HepG2 (cell line): ENCODE results near the gene BOLL. TPM values are rescaled to one million over a fixed set of nuclear protein-coding genes. Genes with fewer than 3 reads are reported as not detected.
A peak's percentile ranks its signal among the peaks of the same experiment; 100 is the strongest.

Source experiments
- ATAC-seq: fragments of 200-7000 bp; cut with Tn5 transposase; 3 replicates; pipeline ENCODE4 v1.9.1; 2020; ENCODE audit warnings: mild to moderate bottlenecking, moderate library complexity
- BruUV-seq: library from RNA; stranded (reverse); fragments of 400-500 nt; replicated peaks from 2 replicates; lab custom pipeline; 2021; lab: Mats Ljungman, UMichigan
- CTCF ChIA-PET: fragments of 300-600 bp; formaldehyde crosslinking; extraction: SDS; loops from one replicate; lab custom pipeline; 2021; ENCODE audit warnings: low total read pairs, inconsistent platforms, low intra/inter-chr PET ratio; lab: Yijun Ruan, JAX
- POLR2A ChIA-PET: fragments of 350-600 bp; sonication (Branson Sonifier 250); formaldehyde crosslinking; loops from one replicate; lab custom pipeline; 2020; ENCODE audit warnings: antibody characterized with exemption, inconsistent platforms; lab: Yijun Ruan, JAX
- DNase-seq: peaks from one replicate; pipeline ENCODE4 v3.0.0-alpha.2; 2015; ENCODE audit warnings: low spot score
- FAIRE-seq: peaks from 3 replicates; lab custom pipeline; 2011; peaks lifted over from hg19 to GRCh38; lab: Jason Lieb, UNC
- H2AFZ ChIP-seq: one replicate; pipeline ENCODE4 v1.6.1; 2011; ENCODE audit warnings: low read length, inconsistent platforms
- H3K27ac ChIP-seq: fragments of 300-600 bp; 3 replicates; pipeline ENCODE4 v1.8.0; 2011; ENCODE audit warnings: mixed run types, mild to moderate bottlenecking, mixed read lengths, low read length, inconsistent platforms; ENCODE audit not compliant: insufficient read depth; ENCODE audit errors: extremely low read length
- H3K27me3 ChIP-seq, 2 experiments: fragments of 200-600 bp in 1 of 2; 2 replicates in 1 of 2; 3 replicates in 1 of 2; pipeline versions ENCODE4 v1.6.0 to v1.8.0; 2011; ENCODE audit warnings: low read length in 2 of 2, mild to moderate bottlenecking in 2 of 2, moderate library complexity in 2 of 2, inconsistent platforms in 1 of 2; ENCODE audit not compliant: insufficient read depth in 2 of 2, control insufficient read depth in 1 of 2
- H3K36me3 ChIP-seq, 2 experiments: fragments of 200-600 bp in 1 of 2; replicated peaks in 1 of 2; 2 replicates in 1 of 2; 3 replicates in 1 of 2; pipeline versions ENCODE4 v1.5.1 to v1.8.0; 2011; ENCODE audit warnings: low read length in 2 of 2, inconsistent platforms in 1 of 2; ENCODE audit not compliant: insufficient read depth in 2 of 2, control insufficient read depth in 1 of 2
- H3K4me1 ChIP-seq: 2 replicates; pipeline ENCODE4 v1.5.1; 2012; ENCODE audit warnings: low read length, inconsistent platforms; ENCODE audit not compliant: insufficient read depth
- H3K4me2 ChIP-seq: 2 replicates; pipeline ENCODE4 v1.6.0; 2011; ENCODE audit warnings: low read depth, low read length, inconsistent platforms
- H3K4me3 ChIP-seq, 3 experiments: fragments of 200-600 bp in 1 of 3; sonication (generic), shearing (Covaris generic) in 1 of 3; replicated peaks in 1 of 3; 2 replicates each; pipeline ENCODE4 v1.5.1; 2011 to 2016; ENCODE audit warnings: low read length in 3 of 3, inconsistent platforms in 2 of 3, low read depth in 2 of 3, mild to moderate bottlenecking in 2 of 3, control low read depth in 1 of 3, mixed read lengths in 1 of 3; ENCODE audit not compliant: insufficient read depth in 1 of 3
- H3K79me2 ChIP-seq: one replicate; pipeline ENCODE4 v1.6.1; 2011; ENCODE audit warnings: low read length, inconsistent platforms; ENCODE audit not compliant: insufficient read depth
- H3K9ac ChIP-seq: 2 replicates; pipeline ENCODE4 v1.6.0; 2011; ENCODE audit warnings: mild to moderate bottlenecking, low read depth, low read length, inconsistent platforms; ENCODE audit not compliant: insufficient read depth
- H3K9me3 ChIP-seq: 2 replicates; pipeline ENCODE4 v1.5.1; 2012; ENCODE audit warnings: mild to moderate bottlenecking, low read length
- H4K20me1 ChIP-seq: 2 replicates; pipeline ENCODE4 v1.6.0; 2011; ENCODE audit warnings: inconsistent platforms, mild to moderate bottlenecking, low read length, moderate library complexity; ENCODE audit not compliant: insufficient read depth
- CTCF ChIP-seq: sonication (generic); formaldehyde crosslinking; IDR thresholded peaks from 2 replicates; pipeline ENCODE4 v1.5.0; 2020; ENCODE audit warnings: mild to moderate bottlenecking, missing genetic modification reagents, moderate library complexity
- ETV6 ChIP-seq: sonication (generic); formaldehyde crosslinking; conservative IDR thresholded peaks from 2 replicates; pipeline ENCODE4 v1.4.0; 2020; ENCODE audit warnings: missing genetic modification reagents
- FOXK1 ChIP-seq: sonication (generic); formaldehyde crosslinking; IDR thresholded peaks from 2 replicates; pipeline ENCODE4 v1.4.0; 2020; ENCODE audit warnings: low read depth, missing genetic modification reagents, borderline replicate concordance
- GLI4 ChIP-seq: sonication (generic); formaldehyde crosslinking; IDR thresholded peaks from 2 replicates; pipeline ENCODE4 v1.5.1; 2020; ENCODE audit warnings: missing genetic modification reagents, mild to moderate bottlenecking, moderate library complexity, borderline replicate concordance
- NFRKB ChIP-seq: fragments of 450-650 bp; IDR thresholded peaks from 2 replicates; pipeline ENCODE4 v1.6.1; 2017
- NFYB ChIP-seq: sonication (generic); formaldehyde crosslinking; IDR thresholded peaks from 2 replicates; pipeline ENCODE4 v1.4.0; 2020; ENCODE audit warnings: missing genetic modification reagents
- NR2F1 ChIP-seq, 2 experiments: fragments of 450-650 bp in 1 of 2; formaldehyde crosslinking in 1 of 2; IDR thresholded peaks; 2 replicates each; pipeline versions ENCODE4 v1.5.0 to v1.6.1; 2016 to 2020; ENCODE audit warnings: mild to moderate bottlenecking in 1 of 2, missing compliant biosample characterization in 1 of 2, missing genetic modification reagents in 1 of 2, moderate library complexity in 1 of 2
- PHF21A ChIP-seq: sonication (generic); formaldehyde crosslinking; IDR thresholded peaks from 2 replicates; pipeline ENCODE4 v1.5.0; 2020; ENCODE audit warnings: mild to moderate bottlenecking, missing genetic modification reagents
- SCMH1 ChIP-seq: sonication (generic); formaldehyde crosslinking; IDR thresholded peaks from 2 replicates; pipeline ENCODE4 v1.9.0; 2021; ENCODE audit warnings: missing genetic modification reagents, mild to moderate bottlenecking, borderline replicate concordance
- SP5 ChIP-seq: IDR thresholded peaks from 2 replicates; pipeline ENCODE4 v1.6.1; 2016; ENCODE audit warnings: low read depth, borderline replicate concordance
- TEAD3 ChIP-seq: optimal IDR thresholded peaks from 2 replicates; pipeline ENCODE3; 2016; ENCODE audit warnings: borderline replicate concordance
- U2AF2 ChIP-seq: fragments of 200-400 bp; formaldehyde crosslinking; IDR thresholded peaks from 2 replicates; pipeline ENCODE4 v1.6.1; 2017; ENCODE audit warnings: low read depth, mild to moderate bottlenecking, low read length
- ZNF253 ChIP-seq: sonication (generic); formaldehyde crosslinking; IDR thresholded peaks from 2 replicates; pipeline ENCODE4 v1.8.0; 2022; ENCODE audit warnings: mild to moderate bottlenecking, missing genetic modification reagents, borderline replicate concordance
- ZNF3 ChIP-seq: IDR thresholded peaks from 2 replicates; pipeline ENCODE4 v1.7.0; 2017; ENCODE audit warnings: inconsistent platforms
- ZNF30 ChIP-seq: sonication (generic); formaldehyde crosslinking; IDR thresholded peaks from 2 replicates; pipeline ENCODE4 v1.5.0; 2020; ENCODE audit warnings: mild to moderate bottlenecking, missing genetic modification reagents
- ZNF7 ChIP-seq: IDR thresholded peaks from 2 replicates; pipeline ENCODE4 v1.6.1; 2016; ENCODE audit warnings: missing biosample characterization, missing genetic modification reagents
- ZNF772 ChIP-seq: sonication (generic); formaldehyde crosslinking; IDR thresholded peaks from 2 replicates; pipeline ENCODE4 v1.5.0; 2020; ENCODE audit warnings: mild to moderate bottlenecking, missing genetic modification reagents
- WGBS: methylation state at CpG from one replicate; pipeline ENCODE4 v1.1.6; 2017; ENCODE audit warnings: low lambda C conversion rate; 5-methylcytosine and 5-hydroxymethylcytosine counted together
- in situ Hi-C: cut with HindIII; loops from 2 replicates; pipeline ENCODE4 v1.10.0; 2017; ENCODE audit warnings: low pct_unique_long_range_greater_than_20kb; ENCODE audit not compliant: extremely low pct_ligation_motif_present
- intact Hi-C: fragments of 100-400 bp; cut with micrococcal nuclease; formaldehyde crosslinking; loops from one replicate; pipeline ENCODE4 v1.10.0; 2022; ENCODE audit not compliant: unreplicated experiment
- polyA plus RNA-seq, 8 experiments: library from polyadenylated mRNA; depleted of rRNA in 3 of 8; stranded (reverse) in 7 of 8; unstranded in 1 of 8; fragments of >200 nt; fragmentation: Illumina TruSeq in 4 of 8; extraction: Trizol in 4 of 8; gene quantifications; 2 replicates each; pipeline versions ENCODE4 v1.2.1 to v1.2.3, GENCODE V29; 2011 to 2016; ENCODE audit warnings: low read depth in 4 of 8, missing spikeins in 1 of 8, mixed read lengths in 1 of 8; ENCODE audit not compliant: insufficient read depth in 1 of 8
- total RNA-seq, 5 experiments: library from RNA; depleted of rRNA; stranded (reverse); fragments of >200 nt; fragmentation: Illumina TruSeq; extraction: Trizol; gene quantifications; 2 replicates each; pipeline ENCODE4 v1.2.3, GENCODE V29; 2016; ENCODE audit warnings: low read depth in 1 of 5

BOLL gene
- total and polyA plus RNA-seq, 2 of the 13 experiments (the other 11 are each of a cell fraction or from before 2014, with no cell fraction given), result not detected

GRCh38 chr2:197793456-197793855 is 8.3 kb upstream of the BOLL start:
- no TSS peak for BruUV-seq
- no peaks in the 10 kb centered on the region for H3K4me1 ChIP-seq
- FAIRE-seq (no peak), ATAC-seq (no peak), DNase-seq (no peak)
- H3K9ac ChIP-seq, result no peak overlapping the region
- no peak overlapping the region for H2AFZ ChIP-seq
- ChIA-PET POLR2A (no interaction called here), CTCF (no interaction called here)
- H3K4me3 ChIP-seq, result no peak overlapping the region
- H3K27ac ChIP-seq, result no peak overlapping the region
- WGBS, result 91% methylated on average over 1 of the region's 1 CpG
- no peak for TF ChIP-seq ZNF772
- no peaks in the 10 kb centered on the region for H4K20me1 ChIP-seq
- no peaks in the 10 kb centered on the region for H3K27me3 ChIP-seq
- no peak overlapping the region for H3K4me2 ChIP-seq
- no peaks in the 10 kb centered on the region for H3K9me3 ChIP-seq
- intact Hi-C loops (no loop called here), in situ Hi-C loops (no loop called here)
- H3K36me3 ChIP-seq, result no peaks in the 10 kb centered on the region
- no peaks in the 10 kb centered on the region for H3K79me2 ChIP-seq

- no peak overlapping the region for H2AFZ ChIP-seq
- no peak for TF ChIP-seq PHF21A (CRISPR knock-in tag)
- TF ChIP-seq NFRKB, result no peak
- TF ChIP-seq NFYB (CRISPR knock-in tag), result no peak
- no peak for TF ChIP-seq SCMH1 (CRISPR knock-in tag)
- TF ChIP-seq CTCF (CRISPR knock-in tag), result peak; percentile 60
- TF ChIP-seq U2AF2, result no peak
- no peak for TF ChIP-seq GLI4
- TF ChIP-seq ETV6, result no peak
- TF ChIP-seq ZNF7 (CRISPR knock-in tag), result no peak
- TF ChIP-seq SP5 (CRISPR knock-in tag), result no peak
- TF ChIP-seq ZNF30 (CRISPR knock-in tag), result no peak
- TF ChIP-seq TEAD3, result no peak
- no peak for TF ChIP-seq ZNF253 (CRISPR knock-in tag)
- TF ChIP-seq NR2F1 (CRISPR knock-in tag; IDR thresholded peaks at IDR 0.05), result no peak
- no peak for TF ChIP-seq FOXK1 (CRISPR knock-in tag)
- TF ChIP-seq ZNF3 (CRISPR knock-in tag), result no peak
Measured at GRCh38 chr2:197786010-197786877, 1.1 kb upstream of the BOLL start.

More at GRCh38 chr2:197786010-197786877, 1.1 kb upstream of the BOLL start:
- Histone ChIP-seq H4K20me1 (no peaks in the 10 kb centered on the region), H3K4me1 (no peaks in the 10 kb centered on the region), H3K36me3 (no peaks in the 10 kb centered on the region), H3K4me3 (no peak overlapping the region), H3K4me2 (no peak overlapping the region), H3K9me3 (no peaks in the 10 kb centered on the region), H3K27ac (no peak overlapping the region), H3K9ac (no peak overlapping the region), H3K27me3 (no peaks in the 10 kb centered on the region), H3K79me2 (no peaks in the 10 kb centered on the region)
- in situ Hi-C loops (no loop called here), intact Hi-C loops (no loop called here)
- no peak for FAIRE-seq
- peak; percentile 79 for ATAC-seq
- CTCF ChIA-PET, result no interaction called here
- WGBS, result 86% methylated on average over 67 of the region's 79 CpGs
- DNase-seq, result no peak
- POLR2A ChIA-PET, result no interaction called here
- no TSS peak for BruUV-seq
